GM18505 (cell line): ENCODE data around the gene LRRC74A.

Experiments
- ATAC-seq: cut with Tn5 transposase; IDR thresholded peaks from one replicate; pipeline ENCODE4 v1.9.1; 2021; ENCODE audit not compliant: unreplicated experiment
- POLR2A ChIP-seq: IDR thresholded peaks from 4 replicates; pipeline ENCODE4 v1.6.1; 2011; ENCODE audit warnings: borderline replicate concordance; ENCODE audit not compliant: insufficient read depth, insufficient read length; ENCODE audit errors: extremely low read depth

LRRC74A gene

GRCh38 chr14:76820700-76821099, 5.5 kb upstream of the LRRC74A start:
- TF ChIP-seq POLR2A: no peak
- ATAC-seq: no peak

- TF ChIP-seq POLR2A: no peak
- ATAC-seq: no peak
These were observed 1.6 kb downstream of the LRRC74A start for GRCh38 chr14:76827696-76828296.

- no peak for TF ChIP-seq POLR2A
- ATAC-seq: no peak
These were observed 2.3 kb downstream of the LRRC74A start for GRCh38 chr14:76828339-76829012.

- TF ChIP-seq POLR2A: no peak
These were observed 2.8 kb downstream of the LRRC74A start for GRCh38 chr14:76829013-76829365.

GRCh38 chr14:76829650-76830421, 3.6 kb downstream of the LRRC74A start:
- TF ChIP-seq POLR2A: no peak
- no peak for ATAC-seq

More at GRCh38 chr14:76829013-76829365, 2.8 kb downstream of the LRRC74A start:
- no peak for ATAC-seq

- no peak for ATAC-seq
- TF ChIP-seq POLR2A: no peak
These were observed 4.3 kb downstream of the LRRC74A start for GRCh38 chr14:76830556-76830955.

- no peak for TF ChIP-seq POLR2A
- no peak for ATAC-seq
These were observed 6.3 kb downstream of the LRRC74A start for GRCh38 chr14:76832503-76832988.

GRCh38 chr14:76833011-76833410, 6.8 kb downstream of the LRRC74A start:
- no peak for ATAC-seq
- TF ChIP-seq POLR2A: no peak

- no peak for TF ChIP-seq POLR2A
- no peak for ATAC-seq
These were observed 8.0 kb downstream of the LRRC74A start for GRCh38 chr14:76834241-76834661.

GRCh38 chr14:76836029-76836630, 9.9 kb downstream of the LRRC74A start:
- TF ChIP-seq POLR2A: no peak
- no peak for ATAC-seq

GRCh38 chr14:76837524-76837923, 11.3 kb downstream of the LRRC74A start:
- TF ChIP-seq POLR2A: no peak
- ATAC-seq: no peak

- no peak for TF ChIP-seq POLR2A
- ATAC-seq: no peak
These were observed 16.2 kb downstream of the LRRC74A start for GRCh38 chr14:76842414-76842813.

- no peak for TF ChIP-seq POLR2A
- ATAC-seq: no peak
These were observed 18.0 kb downstream of the LRRC74A start for GRCh38 chr14:76844223-76844622.
